Upper lobe of left lung (tissue), 4 donors: ENCODE measurements around the gene ANO10.

ENCODE experiments used
- POLR2A ChIP-seq, 4 donors: fragments of 450-650 bp; IDR thresholded peaks; one replicate each; pipeline ENCODE4 v1.5.1; 2016 to 2017; ENCODE audit warnings: antibody characterized with exemption in 4 of 4, mild to moderate bottlenecking in 2 of 4
- POLR2AphosphoS5 ChIP-seq, 2 donors: sonication (generic); formaldehyde crosslinking; IDR thresholded peaks; one replicate each; pipeline ENCODE4 v1.5.1; 2017; ENCODE audit warnings: antibody characterized with exemption in 2 of 2
- TF ChIP-seq, protein P1 (sequence below), 6 experiments: fragments of 450-650 bp in 4 of 6; fragments of 200-600 bp in 2 of 6; sonication (generic) in 2 of 6; IDR thresholded peaks; one replicate each; pipeline ENCODE4 v1.5.1; 2016 to 2019; ENCODE audit warnings: antibody characterized with exemption in 6 of 6

GRCh38 chr3:43542328-43543043 is 79.3 kb downstream of the ANO10 start:
- TF ChIP-seq POLR2A (IDR thresholded peaks at IDR 0.05) (no peak), POLR2AphosphoS5 (IDR thresholded peaks at IDR 0.05) (no peak)
- TF ChIP-seq, protein P1, sequence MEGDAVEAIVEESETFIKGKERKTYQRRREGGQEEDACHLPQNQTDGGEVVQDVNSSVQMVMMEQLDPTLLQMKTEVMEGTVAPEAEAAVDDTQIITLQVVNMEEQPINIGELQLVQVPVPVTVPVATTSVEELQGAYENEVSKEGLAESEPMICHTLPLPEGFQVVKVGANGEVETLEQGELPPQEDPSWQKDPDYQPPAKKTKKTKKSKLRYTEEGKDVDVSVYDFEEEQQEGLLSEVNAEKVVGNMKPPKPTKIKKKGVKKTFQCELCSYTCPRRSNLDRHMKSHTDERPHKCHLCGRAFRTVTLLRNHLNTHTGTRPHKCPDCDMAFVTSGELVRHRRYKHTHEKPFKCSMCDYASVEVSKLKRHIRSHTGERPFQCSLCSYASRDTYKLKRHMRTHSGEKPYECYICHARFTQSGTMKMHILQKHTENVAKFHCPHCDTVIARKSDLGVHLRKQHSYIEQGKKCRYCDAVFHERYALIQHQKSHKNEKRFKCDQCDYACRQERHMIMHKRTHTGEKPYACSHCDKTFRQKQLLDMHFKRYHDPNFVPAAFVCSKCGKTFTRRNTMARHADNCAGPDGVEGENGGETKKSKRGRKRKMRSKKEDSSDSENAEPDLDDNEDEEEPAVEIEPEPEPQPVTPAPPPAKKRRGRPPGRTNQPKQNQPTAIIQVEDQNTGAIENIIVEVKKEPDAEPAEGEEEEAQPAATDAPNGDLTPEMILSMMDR (IDR thresholded peaks at IDR 0.05), result no peak
